T-helper 2 cell treated with Interferon-gamma antibody and Interleukin-4, amounts not matched to agents 5 μg/mL and 100 μg/mL, for 36 hours (primary cell): ENCODE results near the gene PARD3B.

Experiments
- DNase-seq: peaks from one replicate; pipeline ENCODE4 v3.0.0; 2021; ENCODE audit warnings: low spot score
- H3K27ac Mint-ChIP-seq: one replicate; pipeline ENCODE4 v1.8.0; 2021; ENCODE audit warnings: mild to moderate bottlenecking, mixed read lengths
- H3K27me3 Mint-ChIP-seq: one replicate; pipeline ENCODE4 v1.8.0; 2021; ENCODE audit warnings: low read depth, mixed read lengths
- H3K36me3 Mint-ChIP-seq: one replicate; pipeline ENCODE4 v1.8.0; 2021; ENCODE audit warnings: low read depth, mixed read lengths
- H3K4me1 Mint-ChIP-seq: one replicate; pipeline ENCODE4 v1.8.0; 2021; ENCODE audit warnings: low read depth, mixed read lengths
- H3K4me3 Mint-ChIP-seq: one replicate; pipeline ENCODE4 v1.8.0; 2022; ENCODE audit warnings: mild to moderate bottlenecking, moderate library complexity, mixed read lengths
- H3K9me3 Mint-ChIP-seq: one replicate; pipeline ENCODE4 v1.8.0; 2021; ENCODE audit warnings: mixed read lengths

PARD3B gene

DNA sequence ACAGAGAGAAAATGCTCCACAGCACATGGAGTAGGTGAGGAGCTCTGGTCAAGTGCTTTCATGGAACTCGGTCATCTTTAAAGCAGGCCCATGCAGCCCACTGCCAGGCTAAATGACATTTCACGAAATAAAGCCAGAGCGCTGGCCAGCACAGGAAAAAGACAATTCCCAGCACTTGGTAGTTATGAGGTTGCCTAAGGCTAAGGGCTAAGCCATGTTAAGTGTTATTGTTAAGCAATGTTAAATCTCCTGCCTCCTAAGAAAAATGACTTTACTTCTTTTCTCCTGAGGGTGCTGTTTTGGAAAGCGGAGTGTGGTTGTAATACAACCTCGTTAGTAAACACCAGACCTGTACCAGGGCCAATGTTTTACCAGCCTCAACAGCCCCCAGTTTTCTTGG is 1011.1 kb downstream of the PARD3B start:
- no peaks in the 10 kb centered on the region for H3K4me1 Mint-ChIP-seq
- no peak overlapping the region for H3K4me3 Mint-ChIP-seq
- no peaks in the 10 kb centered on the region for H3K36me3 Mint-ChIP-seq
- H3K27ac Mint-ChIP-seq = no peak overlapping the region
- no peaks in the 10 kb centered on the region for H3K9me3 Mint-ChIP-seq
- DNase-seq = no peak
- H3K27me3 Mint-ChIP-seq = peaks cover 18% of the 10 kb centered on the region

- Mint-ChIP-seq H3K27ac (no peak overlapping the region), H3K4me1 (no peaks in the 10 kb centered on the region), H3K27me3 (peaks cover 17% of the 10 kb centered on the region), H3K36me3 (no peaks in the 10 kb centered on the region), H3K9me3 (no peaks in the 10 kb centered on the region), H3K4me3 (no peak overlapping the region)
- no peak for DNase-seq
These were observed 1011.7 kb downstream of the PARD3B start for GRCh38 chr2:205556841-205557539.

GRCh38 chr2:205557873-205558272 is 1012.6 kb downstream of the PARD3B start:
- Mint-ChIP-seq H3K9me3 (no peaks in the 10 kb centered on the region), H3K4me3 (no peak overlapping the region), H3K27me3 (peaks cover 16% of the 10 kb centered on the region), H3K4me1 (no peaks in the 10 kb centered on the region), H3K36me3 (no peaks in the 10 kb centered on the region), H3K27ac (no peak overlapping the region)
- DNase-seq = no peak

GRCh38 chr2:205561441-205561840 is 1016.2 kb downstream of the PARD3B start:
- Mint-ChIP-seq H3K4me3 (no peak overlapping the region), H3K27ac (no peak overlapping the region), H3K27me3 (peaks cover 18% of the 10 kb centered on the region), H3K4me1 (no peaks in the 10 kb centered on the region), H3K36me3 (no peaks in the 10 kb centered on the region), H3K9me3 (no peaks in the 10 kb centered on the region)
- no peak for DNase-seq

GRCh38 chr2:205563646-205564045 is 1018.4 kb downstream of the PARD3B start:
- H3K4me3 Mint-ChIP-seq = no peak overlapping the region
- peaks cover 17% of the 10 kb centered on the region for H3K27me3 Mint-ChIP-seq
- no peak overlapping the region for H3K27ac Mint-ChIP-seq
- no peak for DNase-seq
- no peaks in the 10 kb centered on the region for H3K9me3 Mint-ChIP-seq
- H3K4me1 Mint-ChIP-seq = no peaks in the 10 kb centered on the region
- no peaks in the 10 kb centered on the region for H3K36me3 Mint-ChIP-seq

- H3K9me3 Mint-ChIP-seq = no peaks in the 10 kb centered on the region
These were observed 1019.3 kb downstream of the PARD3B start for GRCh38 chr2:205564346-205565141.

DNA sequence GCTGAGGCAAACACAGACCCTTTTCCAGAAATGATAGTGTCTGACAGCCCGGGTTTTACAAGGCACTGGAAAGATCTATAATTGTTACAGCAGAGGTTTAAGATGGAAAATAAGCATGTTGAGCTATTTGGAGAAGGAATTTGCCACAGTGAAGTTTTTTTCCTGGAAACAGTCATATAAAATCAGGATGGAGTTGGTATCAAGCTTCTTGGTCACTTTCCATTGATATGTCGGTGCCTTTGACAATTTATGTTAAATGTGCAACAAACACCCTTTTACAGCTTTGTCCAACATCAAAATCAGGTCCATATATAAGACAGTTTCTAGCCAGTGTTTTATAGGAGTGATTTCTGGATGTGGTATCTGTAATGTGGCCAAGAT is 1019.9 kb downstream of the PARD3B start:
- no peak overlapping the region for H3K27ac Mint-ChIP-seq
- no peak for DNase-seq
- H3K4me1 Mint-ChIP-seq = no peaks in the 10 kb centered on the region
- H3K36me3 Mint-ChIP-seq = no peaks in the 10 kb centered on the region
- no peaks in the 10 kb centered on the region for H3K9me3 Mint-ChIP-seq
- H3K27me3 Mint-ChIP-seq = peaks cover 20% of the 10 kb centered on the region
- no peak overlapping the region for H3K4me3 Mint-ChIP-seq

More at GRCh38 chr2:205564346-205565141, 1019.3 kb downstream of the PARD3B start:
- Mint-ChIP-seq H3K27ac (no peak overlapping the region), H3K27me3 (peaks cover 15% of the 10 kb centered on the region), H3K4me1 (no peaks in the 10 kb centered on the region), H3K36me3 (no peaks in the 10 kb centered on the region), H3K4me3 (no peak overlapping the region)
- DNase-seq = no peak

- Mint-ChIP-seq H3K27me3 (peaks cover 16% of the 10 kb centered on the region), H3K36me3 (no peaks in the 10 kb centered on the region), H3K4me3 (no peak overlapping the region)
These were observed 1021.4 kb downstream of the PARD3B start for GRCh38 chr2:205566606-205567168.

GRCh38 chr2:205568620-205569019 is 1023.3 kb downstream of the PARD3B start:
- H3K4me1 Mint-ChIP-seq = no peaks in the 10 kb centered on the region
- peaks cover 3% of the 10 kb centered on the region for H3K9me3 Mint-ChIP-seq
- no peaks in the 10 kb centered on the region for H3K36me3 Mint-ChIP-seq
- H3K27ac Mint-ChIP-seq = no peak overlapping the region
- no peak for DNase-seq
- no peak overlapping the region for H3K4me3 Mint-ChIP-seq
- H3K27me3 Mint-ChIP-seq = peaks cover 17% of the 10 kb centered on the region

More at GRCh38 chr2:205566606-205567168, 1021.4 kb downstream of the PARD3B start:
- H3K9me3 Mint-ChIP-seq = no peaks in the 10 kb centered on the region
- DNase-seq = no peak
- H3K4me1 Mint-ChIP-seq = no peaks in the 10 kb centered on the region
- no peak overlapping the region for H3K27ac Mint-ChIP-seq

- Mint-ChIP-seq H3K27me3 (peaks cover 15% of the 10 kb centered on the region), H3K4me3 (no peak overlapping the region), H3K36me3 (no peaks in the 10 kb centered on the region), H3K27ac (no peak overlapping the region), H3K9me3 (peaks cover 5% of the 10 kb centered on the region), H3K4me1 (no peaks in the 10 kb centered on the region)
- no peak for DNase-seq
These were observed 1025.4 kb downstream of the PARD3B start for GRCh38 chr2:205570648-205571047.

- H3K4me1 Mint-ChIP-seq = no peaks in the 10 kb centered on the region
- no peak overlapping the region for H3K27ac Mint-ChIP-seq
- DNase-seq = no peak
- H3K4me3 Mint-ChIP-seq = no peak overlapping the region
- H3K27me3 Mint-ChIP-seq = peaks cover 9% of the 10 kb centered on the region
- H3K9me3 Mint-ChIP-seq = peaks cover 12% of the 10 kb centered on the region
- peaks cover 2% of the 10 kb centered on the region for H3K36me3 Mint-ChIP-seq
These were observed 1026.2 kb downstream of the PARD3B start for GRCh38 chr2:205571360-205571959.

GRCh38 chr2:205574001-205574400 is 1028.7 kb downstream of the PARD3B start:
- peaks cover 15% of the 10 kb centered on the region for H3K9me3 Mint-ChIP-seq
- H3K4me1 Mint-ChIP-seq = no peaks in the 10 kb centered on the region
- peaks cover 15% of the 10 kb centered on the region for H3K27me3 Mint-ChIP-seq
- no peak overlapping the region for H3K27ac Mint-ChIP-seq
- H3K4me3 Mint-ChIP-seq = no peak overlapping the region
- H3K36me3 Mint-ChIP-seq = peaks cover 2% of the 10 kb centered on the region
- no peak for DNase-seq

DNA sequence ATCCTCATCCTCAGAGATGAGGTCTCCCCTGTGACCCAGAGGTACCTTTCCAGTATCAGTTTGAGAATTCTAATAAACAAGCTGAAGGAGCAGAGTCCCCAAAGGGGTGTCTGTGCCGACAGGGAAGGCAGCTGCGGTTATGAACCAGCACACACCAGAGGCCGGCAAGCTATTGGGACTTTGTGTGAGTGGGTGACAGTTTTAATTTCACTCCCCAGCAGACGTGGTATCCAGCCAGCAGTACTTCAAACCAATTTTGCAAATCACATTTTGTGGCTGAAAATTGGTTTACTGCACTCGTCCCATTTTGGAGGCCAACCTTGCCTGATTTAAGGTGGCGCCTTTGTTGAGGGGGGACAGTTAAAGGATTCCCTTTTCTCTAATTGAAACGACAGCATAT is 1034.1 kb downstream of the PARD3B start:
- H3K27me3 Mint-ChIP-seq = peaks cover 14% of the 10 kb centered on the region
- H3K36me3 Mint-ChIP-seq = peaks cover 2% of the 10 kb centered on the region
- no peaks in the 10 kb centered on the region for H3K4me1 Mint-ChIP-seq
- peaks cover 13% of the 10 kb centered on the region for H3K9me3 Mint-ChIP-seq
- no peak overlapping the region for H3K4me3 Mint-ChIP-seq
- DNase-seq = no peak
- H3K27ac Mint-ChIP-seq = no peak overlapping the region
